Left ventricle myocardium superior (tissue), 1 donor: ENCODE data around the gene MISP3. TPM values are rescaled to one million over a fixed set of nuclear protein-coding genes. Genes with fewer than 3 reads are reported as not detected.

Source experiments
- ATAC-seq: fragments of 200-7000 bp; cut with Tn5 transposase; one replicate; pipeline ENCODE4 v1.9.1; 2020; ENCODE audit warnings: mild to moderate bottlenecking, moderate library complexity
- DNase-seq: peaks from one replicate; pipeline ENCODE4 v3.0.0-alpha.2; 2020
- intact Hi-C: fragments of 100-400 bp; cut with micrococcal nuclease; formaldehyde crosslinking; loops from one replicate; pipeline ENCODE4 v1.11.0; 2022
- total RNA-seq: library from RNA; stranded (reverse); fragmentation: NEBNext Ultra II Directional; extraction: Animal tissue kit (Norgen Biotek cat#: 25700); gene quantifications from one replicate; pipeline ENCODE4 v1.2.1, GENCODE V29; 2021
- donor health status: DM: no; HTN: yes; CAD: no; lungs with severe emphysema.

Gene MISP3
- total RNA-seq, 1 donor from 2014 or later, result 6.8 TPM

- DNase-seq, result no peak
- ATAC-seq, result no peak
- intact Hi-C loops, result no loop called here
Observed at GRCh38 chr19:14051980-14052379, 20.6 kb upstream of the MISP3 start.

- no peak for ATAC-seq
- DNase-seq, result no peak
- intact Hi-C loops, result no loop called here
Observed at GRCh38 chr19:14052470-14052869, 20.1 kb upstream of the MISP3 start.

GRCh38 chr19:14053032-14053431 lies 19.6 kb upstream of the MISP3 start:
- ATAC-seq (no peak), DNase-seq (no peak)
- intact Hi-C loops, result no loop called here

- ATAC-seq (no peak), DNase-seq (no peak)
- intact Hi-C loops, result no loop called here
Observed at GRCh38 chr19:14053500-14053899, 19.1 kb upstream of the MISP3 start.

GRCh38 chr19:14054099-14054498 lies 18.5 kb upstream of the MISP3 start:
- ATAC-seq, result no peak
- intact Hi-C loops, result no loop called here
- DNase-seq, result no peak

- ATAC-seq (no peak), DNase-seq (no peak)
- intact Hi-C loops, result no loop called here
Observed at GRCh38 chr19:14054721-14055120, 17.9 kb upstream of the MISP3 start.

- ATAC-seq, result no peak
Observed at GRCh38 chr19:14055396-14055795, 17.2 kb upstream of the MISP3 start.

GRCh38 chr19:14056069-14056666 lies 16.4 kb upstream of the MISP3 start:
- intact Hi-C loops, result no loop called here
- DNase-seq (no peak), ATAC-seq (no peak)

More at GRCh38 chr19:14055396-14055795, 17.2 kb upstream of the MISP3 start:
- no peak for DNase-seq
- intact Hi-C loops, result no loop called here

- ATAC-seq, result peak; percentile 10
- intact Hi-C loops, result no loop called here
- no peak for DNase-seq
Observed at GRCh38 chr19:14056741-14057356, 15.7 kb upstream of the MISP3 start.

- no peak for DNase-seq
- ATAC-seq, result no peak
- intact Hi-C loops, result no loop called here
Observed at GRCh38 chr19:14058182-14059092, 14.1 kb upstream of the MISP3 start.

GRCh38 chr19:14059093-14059480 lies 13.5 kb upstream of the MISP3 start:
- ATAC-seq (no peak), DNase-seq (no peak)
- intact Hi-C loops, result no loop called here

- DNase-seq, result no peak
- no peak for ATAC-seq
- intact Hi-C loops, result no loop called here
Observed at GRCh38 chr19:14059652-14060155, 12.9 kb upstream of the MISP3 start.

- no peak for DNase-seq
- intact Hi-C loops, result no loop called here
- no peak for ATAC-seq
Observed at GRCh38 chr19:14061081-14061749, 11.4 kb upstream of the MISP3 start.

- ATAC-seq, result peak; percentile 27
- no peak for DNase-seq
- intact Hi-C loops, result no loop called here
Observed at GRCh38 chr19:14061751-14062557, 10.6 kb upstream of the MISP3 start, which contains the start of gene PALM3. Gene PALM3, minus strand, starts transcription at chr19:14062076. Its CDS starts 96 bp downstream, at chr19:14061980.

- ATAC-seq, result no peak
- no peak for DNase-seq
- intact Hi-C loops, result no loop called here
Observed at GRCh38 chr19:14062558-14062855, 10.1 kb upstream of the MISP3 start.

- ATAC-seq (no peak), DNase-seq (no peak)
- intact Hi-C loops, result no loop called here
Observed at GRCh38 chr19:14063105-14063504, 9.5 kb upstream of the MISP3 start.

- ATAC-seq, result no peak
- intact Hi-C loops, result no loop called here
Observed at GRCh38 chr19:14066134-14066533, 6.5 kb upstream of the MISP3 start.

GRCh38 chr19:14070268-14071050 lies 2.1 kb upstream of the MISP3 start:
- DNase-seq, result peak; percentile 70
- intact Hi-C loops, result loop anchor here (5.0 kb wide), 1 partner anchor 188 kb away; no protein-coding TSS in a partner anchor
- ATAC-seq, result no peak

More at GRCh38 chr19:14066134-14066533, 6.5 kb upstream of the MISP3 start:
- no peak for DNase-seq
